ENCODE results near the gene DEF6.

Gene DEF6

GRCh38 chr6:35251949-35252348, 45.7 kb upstream of the DEF6 start:
- Histone ChIP-seq H3K79me2 (ENCODE audit: low read length) (peaks cover 3% of the 10 kb centered on the region), H3K9ac (ENCODE audit: low read length) (no peak overlapping the region), H3K9me2 (replicated peaks; ENCODE audit: insufficient read depth, low read length) (no peaks in the 10 kb centered on the region), H2AFZ (ENCODE audit: low read length) (no peak overlapping the region), H3K4me3 (ENCODE audit: low read length) (no peak overlapping the region), H3K4me2 (ENCODE audit: low read depth, low read length) (no peak overlapping the region), H3K27me3 (replicated peaks; ENCODE audit: insufficient read depth, low read length) (no peaks in the 10 kb centered on the region), H3F3A (ENCODE audit: insufficient read depth, low read length) (peaks cover 10% of the 10 kb centered on the region), H3K36me3 (replicated peaks; ENCODE audit: insufficient read depth, low read length) (no peaks in the 10 kb centered on the region), H3K4me1 (ENCODE audit: low read length) (peaks cover 26% of the 10 kb centered on the region), H3K27ac (ENCODE audit: low read length) (no peak overlapping the region), H4K20me1 (ENCODE audit: insufficient read depth, low read length) (no peaks in the 10 kb centered on the region), H3K9me3 (replicated peaks; ENCODE audit: insufficient read depth, low read length) (no peaks in the 10 kb centered on the region)
- no peak for TF ChIP-seq CTCF (IDR thresholded peaks at IDR 0.05; ENCODE audit: low read length)
- TF ChIP-seq EZH2 (optimal IDR thresholded peaks at IDR 0.05; ENCODE audit: low read depth, low read length) = no peak
- TF ChIP-seq EZH2phosphoT487 (IDR thresholded peaks at IDR 0.05; ENCODE audit: low read length) = no peak
- no peak for DNase-seq

- Histone ChIP-seq H3K4me3 (ENCODE audit: low read length) (no peak overlapping the region), H3K4me2 (ENCODE audit: low read depth, low read length) (no peak overlapping the region), H3K36me3 (replicated peaks; ENCODE audit: insufficient read depth, low read length) (no peaks in the 10 kb centered on the region), H4K20me1 (ENCODE audit: insufficient read depth, low read length) (no peaks in the 10 kb centered on the region), H3K27me3 (replicated peaks; ENCODE audit: insufficient read depth, low read length) (no peaks in the 10 kb centered on the region), H3K79me2 (ENCODE audit: low read length) (peaks cover 2% of the 10 kb centered on the region), H3K27ac (ENCODE audit: low read length) (no peak overlapping the region), H3K4me1 (ENCODE audit: low read length) (peaks cover 16% of the 10 kb centered on the region), H3K9me2 (replicated peaks; ENCODE audit: insufficient read depth, low read length) (no peaks in the 10 kb centered on the region), H2AFZ (ENCODE audit: low read length) (no peak overlapping the region), H3K9me3 (replicated peaks; ENCODE audit: insufficient read depth, low read length) (no peaks in the 10 kb centered on the region), H3K9ac (ENCODE audit: low read length) (no peak overlapping the region), H3F3A (ENCODE audit: insufficient read depth, low read length) (no peaks in the 10 kb centered on the region)
- TF ChIP-seq CTCF (IDR thresholded peaks at IDR 0.05; ENCODE audit: low read length) = no peak
- TF ChIP-seq EZH2phosphoT487 (IDR thresholded peaks at IDR 0.05; ENCODE audit: low read length) = no peak
- TF ChIP-seq EZH2 (optimal IDR thresholded peaks at IDR 0.05; ENCODE audit: low read depth, low read length) = no peak
- DNase-seq = no peak
These were observed 44.4 kb upstream of the DEF6 start for GRCh38 chr6:35253249-35253648.

- no peaks in the 10 kb centered on the region for H3K9me2 ChIP-seq (replicated peaks; ENCODE audit: insufficient read depth, low read length)
- peaks cover 17% of the 10 kb centered on the region for H3K4me1 ChIP-seq (ENCODE audit: low read length)
- no peak overlapping the region for H3K27ac ChIP-seq (ENCODE audit: low read length)
- H3K9ac ChIP-seq (ENCODE audit: low read length) = peak overlapping the region; percentile 95; the same call in 1 of the 2 replicates
- no peaks in the 10 kb centered on the region for H3K36me3 ChIP-seq (replicated peaks; ENCODE audit: insufficient read depth, low read length)
- H3K4me2 ChIP-seq (ENCODE audit: low read depth, low read length) = peak overlapping the region; percentile 74
- peaks cover 23% of the 10 kb centered on the region for H3K79me2 ChIP-seq (ENCODE audit: low read length)
- no peak for TF ChIP-seq CTCF (IDR thresholded peaks at IDR 0.05; ENCODE audit: low read length)
- no peak for TF ChIP-seq EZH2phosphoT487 (IDR thresholded peaks at IDR 0.05; ENCODE audit: low read length)
- no peak for TF ChIP-seq EZH2 (optimal IDR thresholded peaks at IDR 0.05; ENCODE audit: low read depth, low read length)
- no peaks in the 10 kb centered on the region for H4K20me1 ChIP-seq (ENCODE audit: insufficient read depth, low read length)
- DNase-seq = no peak
- H3K4me3 ChIP-seq (ENCODE audit: low read length) = peak overlapping the region; percentile 83
- H3K27me3 ChIP-seq (replicated peaks; ENCODE audit: insufficient read depth, low read length) = no peaks in the 10 kb centered on the region
- peaks cover 16% of the 10 kb centered on the region for H3F3A ChIP-seq (ENCODE audit: insufficient read depth, low read length)
- H3K9me3 ChIP-seq (replicated peaks; ENCODE audit: insufficient read depth, low read length) = no peaks in the 10 kb centered on the region
- no peak overlapping the region; the same call in 1 of the 2 replicates for H2AFZ ChIP-seq (ENCODE audit: low read length)
These were observed 39.3 kb upstream of the DEF6 start for GRCh38 chr6:35258336-35258735.

All from MM.1S (cell line).